Measurements from ENCODE around the gene HDGF.

HDGF gene

GRCh38 chr1:156746728-156747631 is 4.5 kb downstream of the HDGF start:
- in situ Hi-C loops (cut with MboI; ENCODE audit: low sequenced_read_pairs), result no loop called here

GRCh38 chr1:156746406-156746727 is 5.1 kb downstream of the HDGF start:
- in situ Hi-C loops (cut with MboI; ENCODE audit: low sequenced_read_pairs), result no loop called here

GRCh38 chr1:156745881-156746280 is 5.6 kb downstream of the HDGF start:
- in situ Hi-C loops (cut with MboI; ENCODE audit: low sequenced_read_pairs), result no loop called here

- in situ Hi-C loops (cut with MboI; ENCODE audit: low sequenced_read_pairs), result no loop called here
Measured at GRCh38 chr1:156744786-156745419, 6.6 kb downstream of the HDGF start.

GRCh38 chr1:156744344-156744743 is 7.1 kb downstream of the HDGF start:
- in situ Hi-C loops (cut with MboI; ENCODE audit: low sequenced_read_pairs), result no loop called here

GRCh38 chr1:156743367-156744302 is 7.8 kb downstream of the HDGF start:
- in situ Hi-C loops (cut with MboI; ENCODE audit: low sequenced_read_pairs), result no loop called here

- in situ Hi-C loops (cut with MboI; ENCODE audit: low sequenced_read_pairs), result no loop called here
Measured at GRCh38 chr1:156742801-156743200, 8.7 kb downstream of the HDGF start.

GRCh38 chr1:156742017-156742416 is 9.5 kb downstream of the HDGF start:
- in situ Hi-C loops (cut with MboI; ENCODE audit: low sequenced_read_pairs), result no loop called here

GRCh38 chr1:156741481-156741983 is 9.9 kb downstream of the HDGF start:
- in situ Hi-C loops (cut with MboI; ENCODE audit: low sequenced_read_pairs), result no loop called here

- in situ Hi-C loops (cut with MboI; ENCODE audit: low sequenced_read_pairs), result no loop called here
Measured at GRCh38 chr1:156740741-156741480, 10.6 kb downstream of the HDGF start, which contains the start of gene MRPL24. TSS of gene MRPL24 (minus strand) at chr1:156741088. CDS start at chr1:156738704, 2,384 bp downstream.

GRCh38 chr1:156740237-156740740 is 11.2 kb downstream of the HDGF start:
- in situ Hi-C loops (cut with MboI; ENCODE audit: low sequenced_read_pairs), result no loop called here

GRCh38 chr1:156738916-156739315 is 12.6 kb downstream of the HDGF start:
- in situ Hi-C loops (cut with MboI; ENCODE audit: low sequenced_read_pairs), result no loop called here

- in situ Hi-C loops (cut with MboI; ENCODE audit: low sequenced_read_pairs), result no loop called here
Measured at GRCh38 chr1:156738407-156738806, 13.1 kb downstream of the HDGF start.

GRCh38 chr1:156733989-156734584 is 17.4 kb downstream of the HDGF start:
- in situ Hi-C loops (cut with MboI; ENCODE audit: low sequenced_read_pairs), result no loop called here

GRCh38 chr1:156728599-156729462 is 22.6 kb downstream of the HDGF start, which contains the start of gene ISG20L2:
TSS of gene ISG20L2 (minus strand) at chr1:156728766. CDS start at chr1:156727652, 1,114 bp downstream.
- in situ Hi-C loops (cut with MboI; ENCODE audit: low sequenced_read_pairs), result no loop called here

- in situ Hi-C loops (cut with MboI; ENCODE audit: low sequenced_read_pairs), result no loop called here
Measured at GRCh38 chr1:156727926-156728598, 23.4 kb downstream of the HDGF start, which contains the start of gene METTL25B. TSS of gene METTL25B (plus strand) at chr1:156728469. CDS start at chr1:156729105, 636 bp downstream.

GRCh38 chr1:156727492-156727891 is 24.0 kb downstream of the HDGF start:
- in situ Hi-C loops (cut with MboI; ENCODE audit: low sequenced_read_pairs), result no loop called here
